ENCODE measurements around the gene NHS. TPM values are rescaled to one million over a fixed set of nuclear protein-coding genes. Genes with fewer than 3 reads are reported as not detected.

Gene NHS
- total RNA-seq, 4 donors from 2014 or later, result 0.88 to 9.1 (median 2.5) TPM

GRCh38 chrX:17531500-17531899 is 156.5 kb downstream of the NHS start:
- H3K27ac ChIP-seq, result no peak overlapping the region
- H3K4me1 ChIP-seq, result no peaks in the 10 kb centered on the region
- H3K36me3 ChIP-seq, result no peaks in the 10 kb centered on the region
- no peak overlapping the region for H3K4me3 ChIP-seq
- H3K27me3 ChIP-seq, result no peaks in the 10 kb centered on the region
- TF ChIP-seq POLR2A (IDR thresholded peaks at IDR 0.05) (no peak), CTCF (IDR thresholded peaks at IDR 0.05) (no peak)
- no peaks in the 10 kb centered on the region for H3K9me3 ChIP-seq
- no peak for DNase-seq

- H3K4me3 ChIP-seq, result no peak overlapping the region
- no peak overlapping the region for H3K27ac ChIP-seq
- no peaks in the 10 kb centered on the region for H3K27me3 ChIP-seq
- H3K36me3 ChIP-seq, result no peaks in the 10 kb centered on the region
- DNase-seq, result peak in 1 of 3 donors; percentile 56
- H3K4me1 ChIP-seq, result no peaks in the 10 kb centered on the region
- no peaks in the 10 kb centered on the region for H3K9me3 ChIP-seq
- TF ChIP-seq POLR2A (IDR thresholded peaks at IDR 0.05), result no peak
- TF ChIP-seq CTCF (IDR thresholded peaks at IDR 0.05), result peak in 4 of 6 experiments; percentile 9 to 51 (median 46)
Measured at GRCh38 chrX:17535229-17535628, 160.2 kb downstream of the NHS start.

GRCh38 chrX:17537723-17538243 is 162.8 kb downstream of the NHS start:
- Histone ChIP-seq H3K27me3 (no peaks in the 10 kb centered on the region), H3K9me3 (no peaks in the 10 kb centered on the region), H3K27ac (no peak overlapping the region), H3K36me3 (no peaks in the 10 kb centered on the region), H3K4me3 (no peak overlapping the region), H3K4me1 (no peaks in the 10 kb centered on the region)
- no peak for TF ChIP-seq POLR2A (IDR thresholded peaks at IDR 0.05)
- TF ChIP-seq CTCF (IDR thresholded peaks at IDR 0.05), result no peak
- no peak for DNase-seq

GRCh38 chrX:17542123-17542522 is 167.1 kb downstream of the NHS start:
- Histone ChIP-seq H3K4me1 (no peaks in the 10 kb centered on the region), H3K9me3 (no peaks in the 10 kb centered on the region), H3K36me3 (no peaks in the 10 kb centered on the region), H3K27ac (no peak overlapping the region), H3K4me3 (no peak overlapping the region), H3K27me3 (no peaks in the 10 kb centered on the region)
- TF ChIP-seq CTCF (IDR thresholded peaks at IDR 0.05) (no peak), POLR2A (IDR thresholded peaks at IDR 0.05) (no peak)
- DNase-seq, result no peak

GRCh38 chrX:17544821-17545220 is 169.8 kb downstream of the NHS start:
- Histone ChIP-seq H3K4me1 (no peaks in the 10 kb centered on the region), H3K4me3 (no peak overlapping the region), H3K27ac (no peak overlapping the region), H3K27me3 (no peaks in the 10 kb centered on the region), H3K36me3 (no peaks in the 10 kb centered on the region), H3K9me3 (no peaks in the 10 kb centered on the region)
- no peak for DNase-seq
- TF ChIP-seq CTCF (IDR thresholded peaks at IDR 0.05), result no peak
- TF ChIP-seq POLR2A (IDR thresholded peaks at IDR 0.05), result no peak

- no peaks in the 10 kb centered on the region for H3K36me3 ChIP-seq
- no peak for DNase-seq
- no peak overlapping the region for H3K27ac ChIP-seq
- TF ChIP-seq POLR2A (IDR thresholded peaks at IDR 0.05) (no peak), CTCF (IDR thresholded peaks at IDR 0.05) (no peak)
- no peak overlapping the region for H3K4me3 ChIP-seq
- no peaks in the 10 kb centered on the region for H3K9me3 ChIP-seq
- H3K27me3 ChIP-seq, result no peaks in the 10 kb centered on the region
- H3K4me1 ChIP-seq, result no peaks in the 10 kb centered on the region
Measured at GRCh38 chrX:17546356-17546755, 171.4 kb downstream of the NHS start.
